ENCODE results near the gene C1QTNF1. TPM values are rescaled to one million over a fixed set of nuclear protein-coding genes. Genes with fewer than 3 reads are reported as not detected.

Gene C1QTNF1
- total and polyA plus RNA-seq, 9 of the 15 experiments (the other 6 are each of a cell fraction or from before 2014, with no cell fraction given) = 0.09 TPM; not detected in 8

GRCh38 chr17:79009397-79010303 is 14.3 kb upstream of the C1QTNF1 start, which contains the start of gene CANT1 (continued):
- TF ChIP-seq ZNF639 (CRISPR knock-in tag; conservative IDR thresholded peaks at IDR 0.05 in 1 of 2, IDR thresholded peaks at IDR 0.05 in 1 of 2) (peak in 1 of 2 experiments; percentile 74; a peak in 2 of 4 replicates), CCAR2 (IDR thresholded peaks at IDR 0.05; ENCODE audit: low read depth, low read length) (no peak), GABPB1 (CRISPR knock-in tag; IDR thresholded peaks at IDR 0.05) (peak; percentile 42; the same call in 1 of the 2 replicates), TCF3 (CRISPR knock-in tag; IDR thresholded peaks at IDR 0.05) (no peak), MBD1 (CRISPR knock-in tag; IDR thresholded peaks at IDR 0.05) (no peak), ZNF551 (CRISPR knock-in tag; IDR thresholded peaks at IDR 0.05) (no peak), HOMEZ (CRISPR knock-in tag; IDR thresholded peaks at IDR 0.05) (no peak), SPI1 (IDR thresholded peaks at IDR 0.05; ENCODE audit: borderline replicate concordance, low read depth, low read length) (peak; percentile 46; the same call in 1 of the 2 replicates), ELF1 (tag; IDR thresholded peaks at IDR 0.05) (peak; percentile 92), U2AF2 (optimal IDR thresholded peaks at IDR 0.05; ENCODE audit: low read depth, low read length) (no peak), JUN (IDR thresholded peaks at IDR 0.05; ENCODE audit: borderline replicate concordance, low read depth, low read length) (no peak), JUN (CRISPR knock-in tag; IDR thresholded peaks at IDR 0.05; ENCODE audit: borderline replicate concordance) (no peak), ZNF384 (IDR thresholded peaks at IDR 0.05; ENCODE audit: low read depth, low read length) (peak; percentile 99), EZH2 (IDR thresholded peaks at IDR 0.05; ENCODE audit: borderline replicate concordance, low read depth, low read length) (no peak), NR2F6 (CRISPR knock-in tag; IDR thresholded peaks at IDR 0.05) (no peak), FOSL1 (tag; conservative IDR thresholded peaks at IDR 0.05) (no peak), ZNF431 (CRISPR knock-in tag; IDR thresholded peaks at IDR 0.05) (no peak)

Measured in K562 (cell line).